Liver (tissue), 3 donors: ENCODE results near the gene SRSF12.
A peak's percentile ranks its signal among the peaks of the same experiment; 100 is the strongest.

Experiments
- EGR1 ChIP-seq, 2 donors: IDR thresholded peaks; 2 replicates each; pipeline ENCODE4 v1.6.1; 2016 to 2018; ENCODE audit warnings: antibody characterized with exemption in 2 of 2, low read depth in 2 of 2
- FOXA1 ChIP-seq: IDR thresholded peaks from 2 replicates; pipeline ENCODE4 v1.6.1; 2016; ENCODE audit warnings: antibody characterized with exemption
- MAX ChIP-seq: IDR thresholded peaks from 2 replicates; pipeline ENCODE4 v1.6.1; 2016; ENCODE audit warnings: antibody characterized with exemption
- RAD21 ChIP-seq, 2 donors: IDR thresholded peaks; 2 replicates each; pipeline ENCODE4 v1.6.1; 2016; ENCODE audit warnings: antibody characterized with exemption in 2 of 2, mild to moderate bottlenecking in 2 of 2
- TAF1 ChIP-seq: conservative IDR thresholded peaks from 2 replicates; pipeline ENCODE4 v1.6.1; 2016; ENCODE audit warnings: antibody characterized with exemption, mild to moderate bottlenecking
- TF ChIP-seq, protein P1 (sequence below): fragments of 150-350 bp; IDR thresholded peaks from 2 replicates; pipeline ENCODE4 v1.5.1; 2017; ENCODE audit warnings: improper control_type of control experiment, low read depth, low read length; ENCODE audit not compliant: missing input control
- donor health status: healthy.
- donor health status: healthy.

- peak; percentile 87 to 93 for TF ChIP-seq RAD21 (IDR thresholded peaks at IDR 0.05)
- TF ChIP-seq, protein P1, sequence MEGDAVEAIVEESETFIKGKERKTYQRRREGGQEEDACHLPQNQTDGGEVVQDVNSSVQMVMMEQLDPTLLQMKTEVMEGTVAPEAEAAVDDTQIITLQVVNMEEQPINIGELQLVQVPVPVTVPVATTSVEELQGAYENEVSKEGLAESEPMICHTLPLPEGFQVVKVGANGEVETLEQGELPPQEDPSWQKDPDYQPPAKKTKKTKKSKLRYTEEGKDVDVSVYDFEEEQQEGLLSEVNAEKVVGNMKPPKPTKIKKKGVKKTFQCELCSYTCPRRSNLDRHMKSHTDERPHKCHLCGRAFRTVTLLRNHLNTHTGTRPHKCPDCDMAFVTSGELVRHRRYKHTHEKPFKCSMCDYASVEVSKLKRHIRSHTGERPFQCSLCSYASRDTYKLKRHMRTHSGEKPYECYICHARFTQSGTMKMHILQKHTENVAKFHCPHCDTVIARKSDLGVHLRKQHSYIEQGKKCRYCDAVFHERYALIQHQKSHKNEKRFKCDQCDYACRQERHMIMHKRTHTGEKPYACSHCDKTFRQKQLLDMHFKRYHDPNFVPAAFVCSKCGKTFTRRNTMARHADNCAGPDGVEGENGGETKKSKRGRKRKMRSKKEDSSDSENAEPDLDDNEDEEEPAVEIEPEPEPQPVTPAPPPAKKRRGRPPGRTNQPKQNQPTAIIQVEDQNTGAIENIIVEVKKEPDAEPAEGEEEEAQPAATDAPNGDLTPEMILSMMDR = peak; percentile 48
- TF ChIP-seq MAX = no peak
- TF ChIP-seq TAF1 = no peak
- TF ChIP-seq EGR1 (IDR thresholded peaks at IDR 0.05; ENCODE audit: low read depth in 2 of 2) = no peak
- no peak for TF ChIP-seq FOXA1
These were observed 4.8 kb upstream of the SRSF12 start for GRCh38 chr6:89122625-89123024.
